Neural cell (in vitro differentiated cells): ENCODE measurements around the gene RPS6KA2.

Experiments
- EZH2 ChIP-seq: fragments of 200-600, 300-800 bp; shearing (Covaris generic), sonication (generic); IDR thresholded peaks from 2 replicates; pipeline ENCODE4 v1.6.1; 2014; ENCODE audit warnings: antibody characterized with exemption, low read length, borderline replicate concordance, mild to moderate bottlenecking; ENCODE audit not compliant: insufficient read depth, poor library complexity, severe bottlenecking
- MXI1 ChIP-seq: fragments of 450-650 bp; conservative IDR thresholded peaks from 2 replicates; pipeline ENCODE4 v1.6.1; 2014; ENCODE audit warnings: antibody characterized with exemption, mild to moderate bottlenecking; ENCODE audit not compliant: poor library complexity, severe bottlenecking
- POLR2AphosphoS5 ChIP-seq: IDR thresholded peaks from 2 replicates; pipeline ENCODE4 v1.6.1; 2012
- RAD21 ChIP-seq: fragments of 450-650 bp; conservative IDR thresholded peaks from 2 replicates; pipeline ENCODE4 v1.6.1; 2014; ENCODE audit warnings: antibody characterized with exemption, mild to moderate bottlenecking, moderate library complexity
- SMC3 ChIP-seq: fragments of 450-650 bp; conservative IDR thresholded peaks from 2 replicates; pipeline ENCODE4 v1.6.1; 2014; ENCODE audit warnings: antibody characterized with exemption, mild to moderate bottlenecking, moderate library complexity; ENCODE audit not compliant: poor library complexity
- TAF1 ChIP-seq: IDR thresholded peaks from 2 replicates; pipeline ENCODE4 v1.6.1; 2012; ENCODE audit warnings: low read depth
- TF ChIP-seq, protein P1 (sequence below): fragments of 450-650 bp; IDR thresholded peaks from 2 replicates; pipeline ENCODE4 v1.5.1; 2014; ENCODE audit warnings: antibody characterized with exemption, mild to moderate bottlenecking, moderate library complexity; ENCODE audit not compliant: poor library complexity, severe bottlenecking
- TF ChIP-seq, protein P2 (sequence below): IDR thresholded peaks from 2 replicates; pipeline ENCODE4 v1.6.1; 2012; ENCODE audit warnings: borderline replicate concordance

DNA sequence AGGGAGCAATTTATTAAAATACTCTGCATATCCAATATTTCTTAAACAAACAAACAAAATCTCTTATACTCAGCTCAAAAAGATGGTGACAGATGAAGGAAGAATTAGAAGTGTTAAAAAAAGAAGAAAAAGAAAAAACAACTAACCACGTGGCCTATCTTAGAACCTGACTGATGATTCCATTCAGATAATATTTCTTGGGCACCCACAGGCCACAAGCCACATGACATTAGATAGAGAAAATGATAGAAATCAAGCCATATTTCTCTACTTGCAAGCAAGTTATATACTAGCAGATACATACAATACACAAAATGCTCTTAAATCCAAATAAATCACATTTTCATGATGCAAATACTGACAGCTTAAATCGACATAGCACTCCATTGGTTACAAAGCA, 26.1 kb downstream of the RPS6KA2 start:
- TF ChIP-seq TAF1, result no peak
- TF ChIP-seq, protein P1, sequence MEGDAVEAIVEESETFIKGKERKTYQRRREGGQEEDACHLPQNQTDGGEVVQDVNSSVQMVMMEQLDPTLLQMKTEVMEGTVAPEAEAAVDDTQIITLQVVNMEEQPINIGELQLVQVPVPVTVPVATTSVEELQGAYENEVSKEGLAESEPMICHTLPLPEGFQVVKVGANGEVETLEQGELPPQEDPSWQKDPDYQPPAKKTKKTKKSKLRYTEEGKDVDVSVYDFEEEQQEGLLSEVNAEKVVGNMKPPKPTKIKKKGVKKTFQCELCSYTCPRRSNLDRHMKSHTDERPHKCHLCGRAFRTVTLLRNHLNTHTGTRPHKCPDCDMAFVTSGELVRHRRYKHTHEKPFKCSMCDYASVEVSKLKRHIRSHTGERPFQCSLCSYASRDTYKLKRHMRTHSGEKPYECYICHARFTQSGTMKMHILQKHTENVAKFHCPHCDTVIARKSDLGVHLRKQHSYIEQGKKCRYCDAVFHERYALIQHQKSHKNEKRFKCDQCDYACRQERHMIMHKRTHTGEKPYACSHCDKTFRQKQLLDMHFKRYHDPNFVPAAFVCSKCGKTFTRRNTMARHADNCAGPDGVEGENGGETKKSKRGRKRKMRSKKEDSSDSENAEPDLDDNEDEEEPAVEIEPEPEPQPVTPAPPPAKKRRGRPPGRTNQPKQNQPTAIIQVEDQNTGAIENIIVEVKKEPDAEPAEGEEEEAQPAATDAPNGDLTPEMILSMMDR, result no peak
- no peak for TF ChIP-seq EZH2
- no peak for TF ChIP-seq MXI1
- no peak for TF ChIP-seq RAD21
- TF ChIP-seq, protein P2, sequence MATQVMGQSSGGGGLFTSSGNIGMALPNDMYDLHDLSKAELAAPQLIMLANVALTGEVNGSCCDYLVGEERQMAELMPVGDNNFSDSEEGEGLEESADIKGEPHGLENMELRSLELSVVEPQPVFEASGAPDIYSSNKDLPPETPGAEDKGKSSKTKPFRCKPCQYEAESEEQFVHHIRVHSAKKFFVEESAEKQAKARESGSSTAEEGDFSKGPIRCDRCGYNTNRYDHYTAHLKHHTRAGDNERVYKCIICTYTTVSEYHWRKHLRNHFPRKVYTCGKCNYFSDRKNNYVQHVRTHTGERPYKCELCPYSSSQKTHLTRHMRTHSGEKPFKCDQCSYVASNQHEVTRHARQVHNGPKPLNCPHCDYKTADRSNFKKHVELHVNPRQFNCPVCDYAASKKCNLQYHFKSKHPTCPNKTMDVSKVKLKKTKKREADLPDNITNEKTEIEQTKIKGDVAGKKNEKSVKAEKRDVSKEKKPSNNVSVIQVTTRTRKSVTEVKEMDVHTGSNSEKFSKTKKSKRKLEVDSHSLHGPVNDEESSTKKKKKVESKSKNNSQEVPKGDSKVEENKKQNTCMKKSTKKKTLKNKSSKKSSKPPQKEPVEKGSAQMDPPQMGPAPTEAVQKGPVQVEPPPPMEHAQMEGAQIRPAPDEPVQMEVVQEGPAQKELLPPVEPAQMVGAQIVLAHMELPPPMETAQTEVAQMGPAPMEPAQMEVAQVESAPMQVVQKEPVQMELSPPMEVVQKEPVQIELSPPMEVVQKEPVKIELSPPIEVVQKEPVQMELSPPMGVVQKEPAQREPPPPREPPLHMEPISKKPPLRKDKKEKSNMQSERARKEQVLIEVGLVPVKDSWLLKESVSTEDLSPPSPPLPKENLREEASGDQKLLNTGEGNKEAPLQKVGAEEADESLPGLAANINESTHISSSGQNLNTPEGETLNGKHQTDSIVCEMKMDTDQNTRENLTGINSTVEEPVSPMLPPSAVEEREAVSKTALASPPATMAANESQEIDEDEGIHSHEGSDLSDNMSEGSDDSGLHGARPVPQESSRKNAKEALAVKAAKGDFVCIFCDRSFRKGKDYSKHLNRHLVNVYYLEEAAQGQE, result no peak
- TF ChIP-seq SMC3, result no peak
- TF ChIP-seq POLR2AphosphoS5, result no peak
